GM12878 (cell line): ENCODE results near the gene CACNG4. TPM values are rescaled to one million over a fixed set of nuclear protein-coding genes. Genes with fewer than 3 reads are reported as not detected.

ENCODE experiments used
- BHLHE40 ChIP-seq, 2 experiments: fragments of 450-650 bp in 1 of 2; IDR thresholded peaks; 2 replicates each; pipeline ENCODE4 v1.6.1; 2011 to 2017; ENCODE audit warnings: low read depth in 2 of 2, borderline replicate concordance in 1 of 2, improper control_type of control experiment in 1 of 2, low read length in 1 of 2, mild to moderate bottlenecking in 1 of 2
- HDAC6 ChIP-seq: fragments of 200-600 bp; sonication (generic); IDR thresholded peaks from one replicate; pipeline ENCODE4 v1.8.0; 2017; ENCODE audit warnings: antibody characterized with exemption; ENCODE audit not compliant: unreplicated experiment
- NRF1 ChIP-seq: conservative IDR thresholded peaks from 2 replicates; pipeline ENCODE4 v1.6.1; 2011; ENCODE audit warnings: mild to moderate bottlenecking, low read depth, low read length, improper control_type of control experiment
- POLR2AphosphoS2 ChIP-seq: IDR thresholded peaks from 2 replicates; pipeline ENCODE4 v1.6.1; 2011; ENCODE audit warnings: low read depth, mild to moderate bottlenecking, low read length, improper control_type of control experiment, moderate library complexity
- POU2F2 ChIP-seq: IDR thresholded peaks from 3 replicates; pipeline ENCODE4 v1.6.1; 2011; ENCODE audit warnings: low read depth, mild to moderate bottlenecking, low read length, borderline replicate concordance
- RAD21 ChIP-seq: IDR thresholded peaks from 2 replicates; pipeline ENCODE4 v1.6.1; 2011; ENCODE audit warnings: mild to moderate bottlenecking, low read depth, low read length, moderate library complexity; ENCODE audit not compliant: insufficient read depth
- RUNX3 ChIP-seq: IDR thresholded peaks from 2 replicates; pipeline ENCODE4 v1.6.1; 2012; ENCODE audit warnings: low read length, inconsistent platforms
- SMARCA5 ChIP-seq: fragments of 450-650 bp; IDR thresholded peaks from 2 replicates; pipeline ENCODE4 v1.6.1; 2017; ENCODE audit warnings: mild to moderate bottlenecking
- YBX1 ChIP-seq: fragments of 450-650 bp; IDR thresholded peaks from 2 replicates; pipeline ENCODE4 v1.6.1; 2016; ENCODE audit warnings: antibody characterized with exemption
- ZNF207 ChIP-seq: fragments of 450-650 bp; IDR thresholded peaks from 2 replicates; pipeline ENCODE4 v1.6.1; 2014; ENCODE audit warnings: antibody characterized with exemption, mild to moderate bottlenecking, borderline replicate concordance
- ZNF217 ChIP-seq: fragments of 450-650 bp; IDR thresholded peaks from 2 replicates; pipeline ENCODE4 v1.6.1; 2017; ENCODE audit warnings: antibody characterized with exemption, mild to moderate bottlenecking
- ZNF384 ChIP-seq: IDR thresholded peaks from 2 replicates; pipeline ENCODE4 v1.6.1; 2012; ENCODE audit warnings: low read depth, mild to moderate bottlenecking, low read length, improper control_type of control experiment, borderline replicate concordance
- polyA plus RNA-seq, 11 experiments: library from polyadenylated mRNA; depleted of rRNA in 4 of 11; unstranded in 6 of 11; stranded (reverse) in 5 of 11; fragments of >200 nt; fragmentation: Nextera tagmentation in 4 of 11; fragmentation: Illumina TruSeq in 1 of 11; extraction: Ambion mirVana in 4 of 11; extraction: Trizol in 1 of 11; gene quantifications; 1 replicate in 1 of 11; 2 replicates in 10 of 11; pipeline versions ENCODE4 v1.2.1 to v1.2.3, GENCODE V29; 2011 to 2016; ENCODE audit warnings: inconsistent platforms in 2 of 11, missing spikeins in 2 of 11, low read depth in 1 of 11
- total RNA-seq, 4 experiments: library from RNA; depleted of rRNA in 3 of 4; stranded (reverse); fragments of >200 nt in 3 of 4; fragmentation: Illumina TruSeq in 1 of 4; extraction: Trizol in 1 of 4; gene quantifications; 2 replicates each; pipeline versions ENCODE4 v1.2.1 to v1.2.3, GENCODE V29; 2013 to 2021
- TF ChIP-seq, protein P1 (sequence below): fragments of 450-650 bp; formaldehyde crosslinking; IDR thresholded peaks from 2 replicates; pipeline ENCODE4 v1.4.0; 2020; ENCODE audit warnings: mild to moderate bottlenecking, moderate library complexity
- TF ChIP-seq, protein P2 (sequence below): fragments of 450-650 bp; IDR thresholded peaks from 2 replicates; pipeline ENCODE4 v1.6.1; 2017; ENCODE audit warnings: mild to moderate bottlenecking, moderate library complexity
- TF ChIP-seq, protein P3 (sequence below): fragments of 450-650 bp; IDR thresholded peaks from 2 replicates; pipeline ENCODE4 v1.6.1; 2016; ENCODE audit warnings: mild to moderate bottlenecking, moderate library complexity, borderline replicate concordance

Gene CACNG4
- total and polyA plus RNA-seq, 10 of the 15 experiments (the other 5 are each of a cell fraction or from before 2014, with no cell fraction given), result 0.08 TPM; not detected in 8

DNA sequence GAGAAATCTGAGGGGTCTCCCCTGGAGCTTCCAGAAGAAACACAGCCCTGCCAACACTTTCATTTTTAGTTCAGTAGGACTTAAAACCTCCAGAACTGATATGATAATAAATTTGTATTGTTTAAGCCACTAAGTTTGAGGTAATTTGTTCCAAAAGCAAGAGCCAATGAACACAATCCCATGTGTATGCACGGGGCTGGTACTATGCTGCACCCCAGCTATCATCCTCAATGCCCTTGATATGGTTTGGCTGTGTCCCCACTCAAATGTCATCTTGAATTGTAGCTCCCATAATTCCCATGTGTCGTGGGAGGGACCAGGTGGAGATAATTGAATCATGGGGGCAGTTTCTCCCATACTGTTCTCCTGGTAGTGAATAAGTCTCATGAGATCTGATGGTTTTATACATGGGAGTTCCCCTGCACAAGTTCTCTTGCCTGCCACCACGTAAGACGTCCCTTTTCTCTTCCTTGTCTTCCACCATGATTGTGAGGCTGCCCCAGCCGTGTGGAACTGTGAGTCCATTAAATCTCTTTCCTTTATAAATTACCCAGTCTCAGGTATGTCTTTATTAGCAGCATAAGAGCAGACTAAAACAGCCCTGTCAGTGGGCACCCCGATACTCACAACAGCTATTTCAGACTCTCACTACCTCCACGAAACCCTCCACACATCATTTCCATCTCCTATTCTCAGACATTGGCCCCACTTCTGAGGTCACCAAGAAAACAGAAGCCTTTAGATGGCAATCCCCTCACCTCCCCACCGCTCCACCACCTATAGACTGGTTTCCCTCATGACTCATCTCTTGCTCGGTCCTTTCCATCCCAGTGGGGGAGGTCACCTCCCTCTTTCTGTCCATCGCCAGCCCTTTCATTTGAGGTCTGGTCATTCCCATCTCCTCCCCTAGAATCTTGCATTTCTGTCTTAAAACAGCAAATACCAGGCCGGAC lies 70.9 kb downstream of the CACNG4 start (continued):
- TF ChIP-seq YBX1, result no peak
- TF ChIP-seq ZNF217, result 0 out of 2 replicates have a peak, but pooled peaks have one; percentile 32
- TF ChIP-seq NRF1, result no peak
- TF ChIP-seq, protein P1, sequence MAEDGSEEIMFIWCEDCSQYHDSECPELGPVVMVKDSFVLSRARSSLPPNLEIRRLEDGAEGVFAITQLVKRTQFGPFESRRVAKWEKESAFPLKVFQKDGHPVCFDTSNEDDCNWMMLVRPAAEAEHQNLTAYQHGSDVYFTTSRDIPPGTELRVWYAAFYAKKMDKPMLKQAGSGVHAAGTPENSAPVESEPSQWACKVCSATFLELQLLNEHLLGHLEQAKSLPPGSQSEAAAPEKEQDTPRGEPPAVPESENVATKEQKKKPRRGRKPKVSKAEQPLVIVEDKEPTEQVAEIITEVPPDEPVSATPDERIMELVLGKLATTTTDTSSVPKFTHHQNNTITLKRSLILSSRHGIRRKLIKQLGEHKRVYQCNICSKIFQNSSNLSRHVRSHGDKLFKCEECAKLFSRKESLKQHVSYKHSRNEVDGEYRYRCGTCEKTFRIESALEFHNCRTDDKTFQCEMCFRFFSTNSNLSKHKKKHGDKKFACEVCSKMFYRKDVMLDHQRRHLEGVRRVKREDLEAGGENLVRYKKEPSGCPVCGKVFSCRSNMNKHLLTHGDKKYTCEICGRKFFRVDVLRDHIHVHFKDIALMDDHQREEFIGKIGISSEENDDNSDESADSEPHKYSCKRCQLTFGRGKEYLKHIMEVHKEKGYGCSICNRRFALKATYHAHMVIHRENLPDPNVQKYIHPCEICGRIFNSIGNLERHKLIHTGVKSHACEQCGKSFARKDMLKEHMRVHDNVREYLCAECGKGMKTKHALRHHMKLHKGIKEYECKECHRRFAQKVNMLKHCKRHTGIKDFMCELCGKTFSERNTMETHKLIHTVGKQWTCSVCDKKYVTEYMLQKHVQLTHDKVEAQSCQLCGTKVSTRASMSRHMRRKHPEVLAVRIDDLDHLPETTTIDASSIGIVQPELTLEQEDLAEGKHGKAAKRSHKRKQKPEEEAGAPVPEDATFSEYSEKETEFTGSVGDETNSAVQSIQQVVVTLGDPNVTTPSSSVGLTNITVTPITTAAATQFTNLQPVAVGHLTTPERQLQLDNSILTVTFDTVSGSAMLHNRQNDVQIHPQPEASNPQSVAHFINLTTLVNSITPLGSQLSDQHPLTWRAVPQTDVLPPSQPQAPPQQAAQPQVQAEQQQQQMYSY, result no peak
- 0 out of 2 replicates have a peak, but pooled peaks have one; percentile 22 for TF ChIP-seq SMARCA5
- no peak for TF ChIP-seq HDAC6
- TF ChIP-seq RAD21, result 0 out of 2 replicates have a peak, but pooled peaks have one; percentile 0
- TF ChIP-seq ZNF384, result no peak
- TF ChIP-seq, protein P2, sequence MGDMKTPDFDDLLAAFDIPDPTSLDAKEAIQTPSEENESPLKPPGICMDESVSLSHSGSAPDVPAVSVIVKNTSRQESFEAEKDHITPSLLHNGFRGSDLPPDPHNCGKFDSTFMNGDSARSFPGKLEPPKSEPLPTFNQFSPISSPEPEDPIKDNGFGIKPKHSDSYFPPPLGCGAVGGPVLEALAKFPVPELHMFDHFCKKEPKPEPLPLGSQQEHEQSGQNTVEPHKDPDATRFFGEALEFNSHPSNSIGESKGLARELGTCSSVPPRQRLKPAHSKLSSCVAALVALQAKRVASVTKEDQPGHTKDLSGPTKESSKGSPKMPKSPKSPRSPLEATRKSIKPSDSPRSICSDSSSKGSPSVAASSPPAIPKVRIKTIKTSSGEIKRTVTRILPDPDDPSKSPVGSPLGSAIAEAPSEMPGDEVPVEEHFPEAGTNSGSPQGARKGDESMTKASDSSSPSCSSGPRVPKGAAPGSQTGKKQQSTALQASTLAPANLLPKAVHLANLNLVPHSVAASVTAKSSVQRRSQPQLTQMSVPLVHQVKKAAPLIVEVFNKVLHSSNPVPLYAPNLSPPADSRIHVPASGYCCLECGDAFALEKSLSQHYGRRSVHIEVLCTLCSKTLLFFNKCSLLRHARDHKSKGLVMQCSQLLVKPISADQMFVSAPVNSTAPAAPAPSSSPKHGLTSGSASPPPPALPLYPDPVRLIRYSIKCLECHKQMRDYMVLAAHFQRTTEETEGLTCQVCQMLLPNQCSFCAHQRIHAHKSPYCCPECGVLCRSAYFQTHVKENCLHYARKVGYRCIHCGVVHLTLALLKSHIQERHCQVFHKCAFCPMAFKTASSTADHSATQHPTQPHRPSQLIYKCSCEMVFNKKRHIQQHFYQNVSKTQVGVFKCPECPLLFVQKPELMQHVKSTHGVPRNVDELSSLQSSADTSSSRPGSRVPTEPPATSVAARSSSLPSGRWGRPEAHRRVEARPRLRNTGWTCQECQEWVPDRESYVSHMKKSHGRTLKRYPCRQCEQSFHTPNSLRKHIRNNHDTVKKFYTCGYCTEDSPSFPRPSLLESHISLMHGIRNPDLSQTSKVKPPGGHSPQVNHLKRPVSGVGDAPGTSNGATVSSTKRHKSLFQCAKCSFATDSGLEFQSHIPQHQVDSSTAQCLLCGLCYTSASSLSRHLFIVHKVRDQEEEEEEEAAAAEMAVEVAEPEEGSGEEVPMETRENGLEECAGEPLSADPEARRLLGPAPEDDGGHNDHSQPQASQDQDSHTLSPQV, result no peak
- TF ChIP-seq POU2F2, result no peak
- TF ChIP-seq RUNX3, result peak; percentile 90
- no peak for TF ChIP-seq ZNF207
- TF ChIP-seq BHLHE40 (IDR thresholded peaks at IDR 0.05; ENCODE audit: borderline replicate concordance in 1 of 2, low read depth in 2 of 2, low read length in 1 of 2), result 0 out of 4 replicates have a peak, but pooled peaks of 1 of the 2 experiments have one; percentile 5
- no peak for TF ChIP-seq POLR2AphosphoS2
- TF ChIP-seq, protein P3, sequence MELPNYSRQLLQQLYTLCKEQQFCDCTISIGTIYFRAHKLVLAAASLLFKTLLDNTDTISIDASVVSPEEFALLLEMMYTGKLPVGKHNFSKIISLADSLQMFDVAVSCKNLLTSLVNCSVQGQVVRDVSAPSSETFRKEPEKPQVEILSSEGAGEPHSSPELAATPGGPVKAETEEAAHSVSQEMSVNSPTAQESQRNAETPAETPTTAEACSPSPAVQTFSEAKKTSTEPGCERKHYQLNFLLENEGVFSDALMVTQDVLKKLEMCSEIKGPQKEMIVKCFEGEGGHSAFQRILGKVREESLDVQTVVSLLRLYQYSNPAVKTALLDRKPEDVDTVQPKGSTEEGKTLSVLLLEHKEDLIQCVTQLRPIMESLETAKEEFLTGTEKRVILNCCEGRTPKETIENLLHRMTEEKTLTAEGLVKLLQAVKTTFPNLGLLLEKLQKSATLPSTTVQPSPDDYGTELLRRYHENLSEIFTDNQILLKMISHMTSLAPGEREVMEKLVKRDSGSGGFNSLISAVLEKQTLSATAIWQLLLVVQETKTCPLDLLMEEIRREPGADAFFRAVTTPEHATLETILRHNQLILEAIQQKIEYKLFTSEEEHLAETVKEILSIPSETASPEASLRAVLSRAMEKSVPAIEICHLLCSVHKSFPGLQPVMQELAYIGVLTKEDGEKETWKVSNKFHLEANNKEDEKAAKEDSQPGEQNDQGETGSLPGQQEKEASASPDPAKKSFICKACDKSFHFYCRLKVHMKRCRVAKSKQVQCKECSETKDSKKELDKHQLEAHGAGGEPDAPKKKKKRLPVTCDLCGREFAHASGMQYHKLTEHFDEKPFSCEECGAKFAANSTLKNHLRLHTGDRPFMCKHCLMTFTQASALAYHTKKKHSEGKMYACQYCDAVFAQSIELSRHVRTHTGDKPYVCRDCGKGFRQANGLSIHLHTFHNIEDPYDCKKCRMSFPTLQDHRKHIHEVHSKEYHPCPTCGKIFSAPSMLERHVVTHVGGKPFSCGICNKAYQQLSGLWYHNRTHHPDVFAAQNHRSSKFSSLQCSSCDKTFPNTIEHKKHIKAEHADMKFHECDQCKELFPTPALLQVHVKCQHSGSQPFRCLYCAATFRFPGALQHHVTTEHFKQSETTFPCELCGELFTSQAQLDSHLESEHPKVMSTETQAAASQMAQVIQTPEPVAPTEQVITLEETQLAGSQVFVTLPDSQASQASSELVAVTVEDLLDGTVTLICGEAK, result 0 out of 2 replicates have a peak, but pooled peaks have one; percentile 20
